ENCODE measurements around the gene ZDHHC7. TPM values are rescaled to one million over a fixed set of nuclear protein-coding genes. Genes with fewer than 3 reads are reported as not detected.
"Not testable (repeated sequence)": the region's sequence is repeated elsewhere in the genome, so short reads cannot be mapped to it uniquely, and the experiment has no call there.

The ZDHHC7 gene
- total RNA-seq, 3 donors from 2014 or later, result 27.2 to 34.6 (median 31.8) TPM

DNA sequence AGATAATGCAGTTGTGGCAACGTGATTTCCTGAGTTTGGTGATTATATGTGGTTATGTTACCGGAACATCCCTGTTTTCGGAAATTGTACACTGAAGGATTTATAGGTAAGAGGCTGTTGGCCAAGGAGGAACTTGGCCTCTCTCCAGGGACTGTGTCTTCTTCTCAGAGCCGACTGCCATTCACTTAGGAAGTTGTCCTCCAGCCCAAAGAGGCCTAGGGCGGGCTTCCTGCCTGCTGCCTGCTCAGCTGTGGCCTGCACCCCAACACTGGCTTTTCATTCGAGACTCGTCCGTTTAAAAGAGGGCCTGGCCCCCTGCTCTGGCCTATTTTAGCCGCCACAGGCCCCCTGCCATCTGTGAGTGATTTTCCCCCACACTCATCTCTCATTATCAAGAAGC lies 64.3 kb downstream of the ZDHHC7 start:
- Mint-ChIP-seq H3K4me3 (no peak overlapping the region), H3K4me1 (ENCODE audit: low read depth) (peaks cover 5% of the 10 kb centered on the region), H3K36me3 (ENCODE audit: insufficient read depth) (no peaks in the 10 kb centered on the region), H3K9me3 (no peaks in the 10 kb centered on the region), H3K27me3 (ENCODE audit: low read depth) (no peaks in the 10 kb centered on the region)
- DNase-seq (no peak), ATAC-seq (no peak)

DNA sequence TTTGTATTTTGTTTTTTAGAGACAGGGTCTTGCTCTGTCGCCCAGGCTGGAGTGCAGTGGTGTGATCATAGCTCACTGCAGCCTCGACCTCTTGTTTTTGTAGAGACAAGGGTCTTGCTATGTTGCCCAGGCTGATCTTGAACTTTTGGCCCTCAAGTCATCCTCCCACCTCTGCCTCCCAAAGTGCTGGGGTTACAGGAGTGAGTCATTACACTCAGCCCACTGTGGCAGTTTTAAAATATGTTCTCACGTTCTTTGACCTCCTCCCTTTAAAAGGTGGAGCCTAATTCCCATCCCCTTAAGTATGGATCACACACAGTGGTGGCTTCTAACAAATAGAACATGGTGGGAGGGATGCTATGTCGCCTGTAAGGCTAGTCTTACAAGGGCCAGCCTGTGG lies 67.7 kb downstream of the ZDHHC7 start:
- DNase-seq, result no peak
- H3K9me3 Mint-ChIP-seq, result no peaks in the 10 kb centered on the region
- H3K4me1 Mint-ChIP-seq (ENCODE audit: low read depth), result no peaks in the 10 kb centered on the region
- H3K36me3 Mint-ChIP-seq (ENCODE audit: insufficient read depth), result no peaks in the 10 kb centered on the region
- ATAC-seq, result no peak
- peaks cover 4% of the 10 kb centered on the region for H3K27me3 Mint-ChIP-seq (ENCODE audit: low read depth)
- no peak overlapping the region for H3K4me3 Mint-ChIP-seq

DNA sequence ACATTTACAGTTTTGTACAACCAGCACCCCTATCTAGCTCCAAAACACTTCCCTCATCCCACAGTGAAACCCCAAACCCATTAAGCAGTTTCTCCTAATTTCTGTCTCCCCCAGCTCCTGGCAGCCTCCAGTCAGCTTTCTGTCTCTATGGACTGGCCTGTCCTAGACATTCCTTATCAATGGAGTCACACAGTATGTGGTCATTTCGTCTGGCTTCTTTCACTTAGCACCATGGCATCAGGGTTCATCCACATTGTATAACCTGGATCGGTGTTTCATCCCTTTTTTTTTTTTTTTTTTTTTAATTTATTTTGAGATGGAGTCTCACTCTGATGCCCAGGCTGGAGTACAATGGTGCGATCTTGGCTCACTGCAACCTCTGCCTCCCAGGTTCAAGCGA lies 68.5 kb downstream of the ZDHHC7 start:
- H3K27me3 Mint-ChIP-seq (ENCODE audit: low read depth), result peaks cover 4% of the 10 kb centered on the region
- no peak overlapping the region for H3K4me3 Mint-ChIP-seq
- H3K9me3 Mint-ChIP-seq, result no peaks in the 10 kb centered on the region
- H3K4me1 Mint-ChIP-seq (ENCODE audit: low read depth), result no peaks in the 10 kb centered on the region
- ATAC-seq (no peak), DNase-seq (no peak)
- H3K36me3 Mint-ChIP-seq (ENCODE audit: insufficient read depth), result no peaks in the 10 kb centered on the region

DNA sequence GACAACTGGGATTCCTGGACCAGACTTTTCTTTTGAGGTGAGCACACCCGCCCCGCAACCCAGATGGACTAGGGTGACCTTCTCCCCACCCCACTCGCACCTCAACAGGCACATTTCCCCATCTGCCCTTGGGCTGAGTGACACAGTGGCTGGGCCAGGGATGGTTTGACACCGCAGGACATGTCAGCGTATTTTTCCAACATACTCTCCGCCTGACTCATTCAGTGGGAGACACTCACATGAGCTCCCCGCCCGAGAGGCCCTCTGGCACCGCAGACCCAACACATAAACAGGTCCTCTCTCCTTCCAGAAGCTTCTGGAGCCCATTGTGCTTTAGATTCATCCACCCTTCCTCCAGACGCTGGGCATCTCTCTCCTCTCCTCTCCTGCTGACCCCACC lies 69.4 kb downstream of the ZDHHC7 start:
- H3K4me1 Mint-ChIP-seq (ENCODE audit: low read depth), result no peaks in the 10 kb centered on the region
- no peak overlapping the region for H3K4me3 Mint-ChIP-seq

DNA sequence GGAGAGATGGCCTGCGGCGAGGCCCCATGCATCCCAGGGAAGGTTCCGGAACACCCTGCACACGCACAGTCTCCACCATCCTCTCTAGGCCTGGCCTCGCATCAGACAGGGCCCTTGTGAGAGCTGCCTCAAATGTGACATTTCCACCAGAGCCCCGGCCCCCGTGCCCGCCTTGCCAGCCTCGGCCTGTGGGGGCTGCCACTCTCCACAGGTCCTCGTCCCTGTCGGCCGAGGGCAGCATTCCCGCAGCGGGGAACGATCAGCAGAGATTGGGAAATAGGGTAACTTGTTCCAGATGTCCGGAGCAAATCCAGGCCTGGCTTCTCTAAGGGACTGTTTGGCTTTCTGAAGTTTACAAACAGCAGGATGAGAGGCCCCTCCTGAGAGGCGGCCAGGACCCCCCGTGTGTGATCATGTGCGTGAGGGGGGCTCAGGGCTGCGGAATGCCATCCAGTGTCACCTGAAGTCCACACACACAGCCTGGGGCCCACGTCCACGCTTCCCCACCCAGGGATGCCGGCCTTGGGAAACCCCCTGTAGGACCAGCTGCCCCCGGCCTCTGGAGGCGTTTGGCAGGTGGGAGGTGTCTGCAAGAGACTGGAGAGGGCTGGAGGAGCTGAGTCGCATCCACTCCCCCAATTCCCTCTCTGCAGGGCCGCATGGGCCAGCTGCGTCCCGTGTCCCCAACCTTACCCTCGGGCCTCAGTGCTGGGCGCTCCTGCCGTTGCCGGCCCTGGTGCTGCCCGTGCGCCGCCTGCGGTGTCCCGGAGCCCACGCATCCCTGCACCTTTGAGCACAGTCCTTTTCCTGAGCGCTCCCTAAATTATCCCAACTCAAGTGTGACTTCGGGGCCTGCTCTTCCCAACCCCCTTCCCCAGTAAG lies 70.4 kb downstream of the ZDHHC7 start:
- Mint-ChIP-seq H3K4me3 (no peak overlapping the region), H3K36me3 (ENCODE audit: insufficient read depth) (no peaks in the 10 kb centered on the region), H3K4me1 (ENCODE audit: low read depth) (no peaks in the 10 kb centered on the region), H3K27me3 (ENCODE audit: low read depth) (peaks cover 4% of the 10 kb centered on the region), H3K9me3 (no peaks in the 10 kb centered on the region)
- DNase-seq, result no peak
- no peak for ATAC-seq

More for the DNA sequence above, 69.4 kb downstream of the ZDHHC7 start:
- Mint-ChIP-seq H3K36me3 (ENCODE audit: insufficient read depth) (no peaks in the 10 kb centered on the region), H3K9me3 (no peaks in the 10 kb centered on the region), H3K27me3 (ENCODE audit: low read depth) (peaks cover 4% of the 10 kb centered on the region)
- DNase-seq, result no peak
- no peak for ATAC-seq

DNA sequence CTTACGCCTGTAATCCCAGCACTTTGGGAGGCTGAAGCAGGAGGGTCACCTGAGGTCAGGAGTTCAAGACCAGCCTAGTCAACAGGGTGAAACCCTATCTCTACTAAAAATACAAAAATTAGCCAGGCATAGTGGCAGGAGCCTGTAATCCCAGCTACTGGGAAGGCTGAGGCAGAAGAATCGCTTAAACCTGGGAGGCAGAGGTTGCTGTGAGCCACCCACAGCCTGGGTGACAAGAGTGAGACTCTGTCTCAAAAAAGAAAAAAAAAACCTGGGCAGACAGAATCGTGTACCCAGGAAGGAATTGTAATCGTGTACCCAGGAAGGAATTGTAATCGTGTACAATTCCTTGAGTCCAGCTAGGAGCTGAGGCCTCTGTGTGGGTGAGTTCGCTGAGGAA lies 72.7 kb downstream of the ZDHHC7 start:
- H3K9me3 Mint-ChIP-seq; H3K36me3 Mint-ChIP-seq (ENCODE audit: insufficient read depth); ATAC-seq; H3K4me1 Mint-ChIP-seq (ENCODE audit: low read depth); H3K4me3 Mint-ChIP-seq; H3K27me3 Mint-ChIP-seq (ENCODE audit: low read depth); DNase-seq: not testable (repeated sequence)

DNA sequence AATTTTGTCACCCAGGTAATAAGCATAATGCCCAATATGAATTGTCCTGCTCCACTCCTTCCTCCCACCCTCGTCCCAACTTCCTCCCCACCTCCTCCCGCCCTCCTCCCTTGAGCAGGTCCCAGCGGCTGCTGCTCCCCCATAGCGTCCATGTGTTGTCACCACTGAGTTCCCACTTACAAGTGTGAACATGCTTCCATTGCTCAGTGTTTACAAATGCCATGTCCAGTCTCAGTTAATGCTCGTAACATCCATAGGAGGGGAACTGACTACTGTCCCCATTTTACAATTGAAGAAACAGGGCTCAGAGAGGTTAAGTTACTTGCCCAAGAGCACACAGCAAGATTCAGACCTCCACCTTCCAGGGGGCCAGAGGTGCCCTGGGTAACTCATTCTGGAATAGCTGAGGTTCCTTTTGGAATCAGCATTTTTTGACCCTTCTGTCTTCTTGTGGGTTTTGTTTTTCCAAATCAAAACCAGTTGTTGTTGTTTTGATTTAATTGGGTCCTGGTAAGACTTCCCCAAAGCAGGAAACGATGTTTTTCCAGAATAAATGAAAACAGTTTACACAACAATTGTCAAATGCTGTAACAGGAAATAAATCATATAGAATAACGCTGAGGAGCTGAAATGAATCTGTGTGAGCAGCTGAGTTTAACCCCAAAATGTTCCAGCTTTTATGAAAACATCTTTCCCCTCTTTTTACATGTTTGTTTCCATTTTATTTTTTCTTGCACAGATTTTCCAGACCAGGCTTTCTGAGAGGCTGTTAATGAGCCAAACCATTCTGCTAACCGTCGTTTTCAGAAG lies 73.9 kb downstream of the ZDHHC7 start:
- Mint-ChIP-seq H3K36me3 (ENCODE audit: insufficient read depth) (no peaks in the 10 kb centered on the region), H3K9me3 (no peaks in the 10 kb centered on the region), H3K4me1 (ENCODE audit: low read depth) (no peaks in the 10 kb centered on the region), H3K4me3 (no peak overlapping the region), H3K27me3 (ENCODE audit: low read depth) (peaks cover 4% of the 10 kb centered on the region)
- ATAC-seq, result no peak
- no peak for DNase-seq

DNA sequence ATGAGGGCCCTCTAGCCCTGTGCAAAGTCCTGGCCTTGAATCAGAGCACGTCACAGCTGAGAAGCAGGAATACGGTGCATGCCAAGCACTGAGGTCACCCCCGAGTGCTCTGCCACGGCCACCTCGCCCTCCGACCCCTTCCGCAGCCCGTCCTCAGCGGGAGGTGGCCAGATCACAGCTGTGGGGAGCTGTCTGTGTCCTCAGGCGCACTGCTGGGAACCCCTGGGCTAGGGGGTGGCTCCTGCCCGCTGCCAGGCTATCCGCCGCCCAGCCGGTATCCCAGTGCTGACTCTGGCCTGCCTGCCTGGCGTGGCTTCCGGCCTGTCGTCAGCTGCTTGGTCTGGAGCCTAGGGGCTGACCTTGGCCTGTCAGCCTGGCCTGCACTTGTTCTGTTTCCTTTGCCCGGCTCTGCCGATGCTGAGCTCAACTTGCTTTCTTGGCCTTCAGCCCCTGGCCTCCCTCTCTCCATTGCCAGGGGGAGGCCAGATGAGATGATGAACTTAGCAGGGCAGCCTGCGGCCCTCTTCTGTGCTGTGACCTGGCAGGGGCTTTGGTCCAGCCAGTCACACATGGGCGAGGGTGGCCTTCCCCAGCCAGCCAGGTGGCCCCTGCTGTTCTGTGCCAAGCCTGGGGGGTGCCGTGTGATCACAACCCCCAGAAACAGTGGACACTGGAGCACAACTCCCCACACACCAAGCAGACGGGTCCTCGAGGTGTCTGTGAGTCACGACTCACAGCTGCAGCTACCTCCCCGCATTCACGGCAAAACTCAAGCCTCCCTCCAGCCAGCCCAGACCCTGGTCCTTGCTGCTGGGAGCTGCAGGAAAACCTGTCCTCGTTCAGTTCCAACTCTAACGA lies 77.3 kb downstream of the ZDHHC7 start:
- Mint-ChIP-seq H3K4me1 (ENCODE audit: low read depth) (no peaks in the 10 kb centered on the region), H3K36me3 (ENCODE audit: insufficient read depth) (no peaks in the 10 kb centered on the region), H3K27me3 (ENCODE audit: low read depth) (no peaks in the 10 kb centered on the region), H3K4me3 (no peak overlapping the region), H3K9me3 (no peaks in the 10 kb centered on the region)
- DNase-seq, result no peak
- no peak for ATAC-seq

DNA sequence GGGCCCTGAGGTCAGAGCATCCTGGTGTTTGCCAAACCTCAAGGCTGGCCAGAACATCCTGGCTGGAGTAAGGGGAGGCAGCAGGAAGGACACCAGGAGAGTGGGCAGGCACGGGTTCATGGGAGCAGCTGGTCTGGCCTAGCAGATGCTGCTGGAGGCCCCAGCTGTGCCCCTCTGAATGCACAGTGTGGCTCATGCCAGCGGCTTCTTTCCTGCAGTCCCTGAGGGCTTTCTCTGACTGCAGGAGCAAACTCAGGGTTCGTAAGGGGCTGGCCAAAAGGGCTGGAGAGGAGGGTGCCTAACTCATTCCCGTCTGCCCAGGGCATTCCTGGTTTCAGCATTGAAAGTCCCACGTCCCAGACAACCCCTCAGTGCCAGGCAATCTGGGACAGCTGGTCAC lies 78.7 kb downstream of the ZDHHC7 start:
- no peaks in the 10 kb centered on the region for H3K36me3 Mint-ChIP-seq (ENCODE audit: insufficient read depth)
- DNase-seq (no peak), ATAC-seq (no peak)
- H3K9me3 Mint-ChIP-seq, result no peaks in the 10 kb centered on the region
- H3K27me3 Mint-ChIP-seq (ENCODE audit: low read depth), result no peaks in the 10 kb centered on the region
- H3K4me3 Mint-ChIP-seq, result no peak overlapping the region
- H3K4me1 Mint-ChIP-seq (ENCODE audit: low read depth), result no peaks in the 10 kb centered on the region

DNA sequence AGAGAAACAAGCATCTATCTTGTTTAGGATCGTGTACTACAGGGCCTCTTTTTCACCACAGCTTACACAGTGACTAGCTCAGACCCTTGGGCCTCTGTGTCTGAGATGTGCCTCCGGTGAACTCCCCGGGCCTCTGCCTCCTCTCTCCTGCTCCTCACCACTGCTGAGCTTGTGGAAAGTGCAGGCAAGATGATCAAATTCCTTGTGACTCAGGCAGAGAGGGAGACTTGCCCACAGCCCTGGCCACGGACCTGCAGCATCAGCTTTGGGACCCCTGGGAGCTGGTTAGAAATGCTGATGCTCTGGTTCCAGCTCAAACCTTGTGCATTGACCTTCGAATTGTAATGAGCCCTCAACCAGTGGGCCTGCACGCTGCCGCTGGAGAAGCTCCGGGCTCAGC lies 79.8 kb downstream of the ZDHHC7 start:
- no peaks in the 10 kb centered on the region for H3K27me3 Mint-ChIP-seq (ENCODE audit: low read depth)
- no peaks in the 10 kb centered on the region for H3K9me3 Mint-ChIP-seq
- H3K4me1 Mint-ChIP-seq (ENCODE audit: low read depth), result no peaks in the 10 kb centered on the region
- no peak for DNase-seq
- H3K36me3 Mint-ChIP-seq (ENCODE audit: insufficient read depth), result no peaks in the 10 kb centered on the region
- H3K4me3 Mint-ChIP-seq, result no peak overlapping the region
- ATAC-seq, result no peak

DNA sequence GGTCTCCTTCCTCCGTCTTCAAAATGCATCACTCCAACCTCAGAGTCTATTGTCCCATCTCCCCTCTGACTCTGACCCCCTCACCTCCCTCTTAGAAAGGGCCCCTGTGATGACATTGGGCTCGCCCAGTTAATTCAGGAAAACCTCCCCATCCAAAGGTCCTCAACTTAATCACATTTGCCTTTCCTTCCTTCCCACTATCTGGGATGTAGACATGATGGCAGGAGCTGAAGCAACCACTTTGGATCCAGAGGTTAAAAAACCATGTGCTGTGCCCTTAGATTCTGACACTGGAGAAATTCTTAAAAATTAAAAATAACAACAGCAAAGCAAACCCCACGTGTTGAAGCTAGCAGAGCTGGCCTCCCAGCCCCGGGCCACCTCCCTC lies 80.2 kb downstream of the ZDHHC7 start:
- no peaks in the 10 kb centered on the region for H3K9me3 Mint-ChIP-seq
- H3K36me3 Mint-ChIP-seq (ENCODE audit: insufficient read depth), result no peaks in the 10 kb centered on the region
- DNase-seq, result no peak
- no peak for ATAC-seq
- no peak overlapping the region for H3K4me3 Mint-ChIP-seq
- H3K27me3 Mint-ChIP-seq (ENCODE audit: low read depth), result no peaks in the 10 kb centered on the region
- no peaks in the 10 kb centered on the region for H3K4me1 Mint-ChIP-seq (ENCODE audit: low read depth)

DNA sequence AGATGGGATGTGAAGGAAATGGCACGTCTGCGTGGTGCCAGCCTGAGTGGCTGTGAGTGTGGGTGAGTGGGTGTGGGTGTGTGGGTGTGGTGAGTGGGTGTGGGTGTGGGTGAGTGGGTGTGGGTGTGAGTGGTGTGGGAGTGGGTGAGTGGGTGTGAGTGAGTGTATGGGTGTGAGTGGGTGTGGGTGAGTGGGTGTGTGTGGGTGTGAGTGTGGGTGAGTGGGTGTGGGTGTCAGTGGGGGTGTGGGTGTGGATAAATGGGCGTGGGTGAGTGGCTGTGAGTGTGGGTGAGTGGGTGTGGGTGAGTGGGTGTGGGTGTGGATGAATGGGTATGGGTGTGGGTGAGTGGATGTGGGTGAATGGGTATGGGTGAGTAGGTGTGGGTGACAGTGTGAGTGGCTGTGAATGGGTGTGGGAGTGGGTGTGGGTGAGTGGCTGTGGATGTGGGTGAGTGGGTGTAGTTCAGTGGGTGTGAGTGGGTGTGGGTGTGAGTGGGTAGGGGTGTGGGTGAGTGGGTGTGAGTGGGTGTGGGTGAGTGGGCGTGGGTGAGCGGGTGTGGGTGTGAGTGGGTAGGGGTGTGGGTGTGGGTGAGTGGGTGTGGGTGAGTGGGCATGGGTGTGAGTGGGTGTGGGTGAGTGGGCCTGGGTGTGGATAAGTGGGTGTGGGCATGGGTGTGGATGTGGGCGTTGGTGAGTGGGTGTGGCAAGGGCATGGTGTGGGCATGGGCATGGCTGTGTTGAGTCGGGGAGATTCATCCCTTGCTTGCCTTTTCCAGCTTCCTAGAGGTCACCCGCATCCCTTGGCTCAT lies 80.8 kb downstream of the ZDHHC7 start:
- Mint-ChIP-seq H3K9me3 (no peaks in the 10 kb centered on the region), H3K36me3 (ENCODE audit: insufficient read depth) (no peaks in the 10 kb centered on the region), H3K4me3 (peak overlapping the region; percentile 13), H3K4me1 (ENCODE audit: low read depth) (no peaks in the 10 kb centered on the region), H3K27me3 (ENCODE audit: low read depth) (no peaks in the 10 kb centered on the region)
- ATAC-seq (no peak), DNase-seq (peak; percentile 21)

DNA sequence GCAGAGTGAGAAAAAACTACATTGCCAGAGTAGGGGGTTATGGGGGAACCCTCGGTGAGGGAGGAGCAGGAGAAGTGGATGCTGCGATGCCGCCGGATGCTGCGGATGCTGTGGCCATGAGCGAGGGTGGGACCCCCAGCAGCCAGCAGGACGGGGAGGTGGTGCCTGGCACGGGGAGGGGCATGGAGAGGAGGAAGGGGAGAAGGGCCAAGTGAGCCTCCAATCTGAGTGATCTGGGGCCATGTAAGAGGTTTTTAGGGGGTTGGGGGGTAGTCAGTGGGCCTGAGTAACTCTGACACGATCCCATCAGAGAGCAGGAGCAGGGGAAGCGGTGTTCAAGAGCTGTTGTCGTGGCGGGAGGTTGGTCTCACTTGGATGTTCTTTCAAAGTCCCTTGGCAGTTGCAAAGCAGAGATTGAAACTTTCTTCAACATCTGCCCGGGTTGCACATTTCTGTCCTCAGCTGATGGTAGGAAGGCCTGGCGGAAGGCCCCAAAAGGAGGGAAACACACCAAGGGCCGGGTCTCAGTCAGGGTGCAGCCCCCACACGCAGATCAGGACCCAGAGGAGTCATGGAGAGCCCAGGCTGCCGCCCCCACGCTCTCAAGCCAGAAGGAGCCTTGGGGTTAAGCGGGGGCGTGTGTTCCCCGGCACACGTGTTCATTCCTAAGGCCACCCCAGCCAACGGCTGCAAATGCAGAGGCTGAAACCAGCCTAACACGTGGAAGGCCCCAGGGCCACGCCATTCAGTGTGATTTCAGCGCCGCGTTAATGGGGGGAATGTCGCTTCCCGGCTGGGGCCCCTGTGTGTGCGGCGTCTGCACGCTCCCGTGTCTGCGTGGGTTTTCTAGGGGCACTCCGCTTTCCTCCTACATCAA lies 81.7 kb downstream of the ZDHHC7 start:
- Mint-ChIP-seq H3K4me1 (ENCODE audit: low read depth) (no peaks in the 10 kb centered on the region), H3K27me3 (ENCODE audit: low read depth) (no peaks in the 10 kb centered on the region), H3K4me3 (peak overlapping the region; percentile 13), H3K9me3 (no peaks in the 10 kb centered on the region), H3K36me3 (ENCODE audit: insufficient read depth) (no peaks in the 10 kb centered on the region)
- ATAC-seq (no peak), DNase-seq (no peak)

Data from activated T-cell treated with anti-CD3 and anti-CD28 coated beads, Interleukin-2, amount 50 U/mL, for 4 hours (primary cell).